GM10266 (cell line): ENCODE measurements around the gene FHIT.

Experiments used
- DNase-seq: peaks from one replicate; pipeline ENCODE4 v3.0.0; 2012; ENCODE audit errors: extremely low spot score
- CTCF ChIP-seq: IDR thresholded peaks from 2 replicates; pipeline ENCODE4 v1.5.1; 2012; ENCODE audit warnings: mild to moderate bottlenecking, low read depth; ENCODE audit not compliant: control insufficient read depth, insufficient read depth; ENCODE audit errors: missing control alignments

Gene FHIT

GRCh38 chr3:59779260-59779659 is 1472.0 kb downstream of the FHIT start:
- no peak for TF ChIP-seq CTCF
- no peak for DNase-seq

- no peak for TF ChIP-seq CTCF
- DNase-seq = peak; percentile 7
Measured at GRCh38 chr3:59777667-59778077, 1473.6 kb downstream of the FHIT start.

- no peak for DNase-seq
- no peak for TF ChIP-seq CTCF
Measured at GRCh38 chr3:59777066-59777465, 1474.2 kb downstream of the FHIT start.

GRCh38 chr3:59775761-59776325 is 1475.4 kb downstream of the FHIT start:
- TF ChIP-seq CTCF = no peak
- no peak for DNase-seq

- DNase-seq = no peak
- no peak for TF ChIP-seq CTCF
Measured at GRCh38 chr3:59775106-59775505, 1476.1 kb downstream of the FHIT start.

GRCh38 chr3:59774634-59775033 is 1476.6 kb downstream of the FHIT start:
- DNase-seq = no peak
- no peak for TF ChIP-seq CTCF

- TF ChIP-seq CTCF = no peak
- DNase-seq = no peak
Measured at GRCh38 chr3:59774000-59774399, 1477.3 kb downstream of the FHIT start.
